GM23248 (cell line): ENCODE results near the gene MRPL48. TPM values are rescaled to one million over a fixed set of nuclear protein-coding genes. Genes with fewer than 3 reads are reported as not detected.

ENCODE experiments used
- DNase-seq: peaks from one replicate; pipeline ENCODE4 v3.0.0-alpha.2; 2015
- H2AFZ ChIP-seq: fragments of 200-600 bp; sonication (generic); 2 replicates; pipeline ENCODE4 v1.6.1; 2016; ENCODE audit warnings: antibody characterized with exemption
- H3F3A ChIP-seq: fragments of 200-600 bp; sonication (generic); 2 replicates; pipeline ENCODE4 v1.6.1; 2016; ENCODE audit warnings: mild to moderate bottlenecking, antibody characterized with exemption, mixed run types; ENCODE audit not compliant: insufficient read depth
- H3K27ac ChIP-seq: fragments of 200-600 bp; sonication (generic); 2 replicates; pipeline ENCODE4 v1.5.1; 2016; ENCODE audit warnings: mild to moderate bottlenecking
- H3K27me3 ChIP-seq: fragments of 200-600 bp; sonication (generic); replicated peaks from 2 replicates; pipeline ENCODE4 v1.6.1; 2016; ENCODE audit warnings: mild to moderate bottlenecking; ENCODE audit not compliant: insufficient read depth
- H3K36me3 ChIP-seq: fragments of 200-600 bp; sonication (generic); 2 replicates; pipeline ENCODE4 v1.6.1; 2016; ENCODE audit warnings: low read depth, mild to moderate bottlenecking
- H3K4me1 ChIP-seq: fragments of 200-600 bp; sonication (generic); 2 replicates; pipeline ENCODE4 v1.6.1; 2016; ENCODE audit warnings: mild to moderate bottlenecking; ENCODE audit not compliant: insufficient read depth
- H3K4me2 ChIP-seq: fragments of 200-600 bp; sonication (generic); one replicate; pipeline ENCODE4 v1.6.1; 2016; ENCODE audit warnings: mild to moderate bottlenecking; ENCODE audit not compliant: unreplicated experiment
- H3K4me3 ChIP-seq: fragments of 200-600 bp; sonication (generic); 2 replicates; pipeline ENCODE4 v1.5.1; 2016; ENCODE audit warnings: mild to moderate bottlenecking
- H3K79me2 ChIP-seq: fragments of 200-600 bp; sonication (generic); 2 replicates; pipeline ENCODE4 v1.6.1; 2016; ENCODE audit warnings: mild to moderate bottlenecking; ENCODE audit not compliant: insufficient read depth
- H3K9ac ChIP-seq: fragments of 200-600 bp; sonication (generic); 2 replicates; pipeline ENCODE4 v1.6.1; 2016; ENCODE audit warnings: mild to moderate bottlenecking
- H3K9me2 ChIP-seq: fragments of 200-600 bp; sonication (generic); 2 replicates; pipeline ENCODE4 v1.6.1; 2016; ENCODE audit warnings: mixed run types, mild to moderate bottlenecking, moderate library complexity; ENCODE audit not compliant: insufficient read depth
- H3K9me3 ChIP-seq: fragments of 200-600 bp; sonication (generic); one replicate; pipeline ENCODE4 v1.6.1; 2017; ENCODE audit warnings: low read depth
- H4K20me1 ChIP-seq: fragments of 200-600 bp; sonication (generic); 2 replicates; pipeline ENCODE4 v1.6.0; 2016; ENCODE audit not compliant: insufficient read depth
- EZH2 ChIP-seq: fragments of 200-600 bp; sonication (generic); IDR thresholded peaks from 2 replicates; pipeline ENCODE4 v1.6.1; 2018; ENCODE audit warnings: antibody characterized with exemption, mild to moderate bottlenecking; ENCODE audit not compliant: insufficient read depth, poor library complexity, severe bottlenecking
- EZH2phosphoT487 ChIP-seq: fragments of 200-600 bp; sonication (generic); IDR thresholded peaks from 2 replicates; pipeline ENCODE4 v1.6.1; 2018; ENCODE audit warnings: antibody characterized with exemption, moderate library complexity, mild to moderate bottlenecking, low read depth; ENCODE audit not compliant: insufficient read depth
- WGBS, 2 experiments: methylation state at CpG; one replicate each; pipeline ENCODE4 v1.1.6; 2015 to 2017; ENCODE audit warnings: low lambda C conversion rate in 2 of 2, low coverage in 1 of 2; ENCODE audit errors: missing lambda C conversion rate in 2 of 2; 5-methylcytosine and 5-hydroxymethylcytosine counted together
- in situ Hi-C: fragments of 300-500 bp; cut with MboI; formaldehyde crosslinking; loops from 2 replicates; pipeline ENCODE4 v1.15.0; 2020
- polyA plus RNA-seq: library from polyadenylated mRNA; unstranded; fragments of >200 nt; fragmentation: Nextera tagmentation; extraction: Ambion mirVana; gene quantifications from 2 replicates; pipeline ENCODE4 v1.2.1, GENCODE V29; 2016
- total RNA-seq: library from RNA; depleted of rRNA; stranded (reverse); fragments of >200 nt; shearing (Covaris generic); gene quantifications from 2 replicates; pipeline ENCODE4 v1.2.3, GENCODE V29; 2014

Gene MRPL48
- total and polyA plus RNA-seq, 2 experiments from 2014 or later, result 21.4 to 40.1 TPM

GRCh38 chr11:73851046-73851764 is 63.5 kb downstream of the MRPL48 start:
- Histone ChIP-seq H3K4me1 (no peaks in the 10 kb centered on the region; the same call in 1 of the 2 replicates), H3K36me3 (no peaks in the 10 kb centered on the region), H3F3A (no peaks in the 10 kb centered on the region), H3K9me3 (no peaks in the 10 kb centered on the region), H3K27me3 (no peaks in the 10 kb centered on the region), H4K20me1 (no peaks in the 10 kb centered on the region), H3K4me2 (no peak overlapping the region), H3K79me2 (no peaks in the 10 kb centered on the region), H3K9ac (no peak overlapping the region), H3K27ac (no peak overlapping the region), H2AFZ (no peak overlapping the region), H3K4me3 (no peak overlapping the region), H3K9me2 (no peaks in the 10 kb centered on the region)
- DNase-seq, result no peak
- WGBS, 2 experiments, result 96 to 97% methylated on average over 3 of the region's 3 CpGs
- TF ChIP-seq EZH2, result no peak
- TF ChIP-seq EZH2phosphoT487, result no peak
- in situ Hi-C loops, result no loop called here

- 76 to 78% methylated on average over 3 of the region's 3 CpGs for WGBS, 2 experiments
- Histone ChIP-seq H3K4me1 (no peaks in the 10 kb centered on the region; the same call in 1 of the 2 replicates), H3K27me3 (no peaks in the 10 kb centered on the region), H3K27ac (no peak overlapping the region), H2AFZ (no peak overlapping the region), H3K36me3 (no peaks in the 10 kb centered on the region), H3F3A (no peaks in the 10 kb centered on the region), H3K9me2 (no peaks in the 10 kb centered on the region), H3K9me3 (no peaks in the 10 kb centered on the region), H3K4me2 (no peak overlapping the region), H3K79me2 (no peaks in the 10 kb centered on the region), H3K4me3 (no peak overlapping the region), H3K9ac (no peak overlapping the region), H4K20me1 (no peaks in the 10 kb centered on the region)
- in situ Hi-C loops, result no loop called here
- TF ChIP-seq EZH2, result no peak
- no peak for TF ChIP-seq EZH2phosphoT487
- DNase-seq, result no peak
Measured at GRCh38 chr11:73852049-73852448, 64.4 kb downstream of the MRPL48 start.

- Histone ChIP-seq H3K9me3 (no peaks in the 10 kb centered on the region), H3K9ac (no peak overlapping the region), H3K4me2 (no peak overlapping the region), H3F3A (no peaks in the 10 kb centered on the region), H3K36me3 (no peaks in the 10 kb centered on the region), H2AFZ (no peak overlapping the region), H3K4me3 (no peak overlapping the region), H3K79me2 (no peaks in the 10 kb centered on the region), H3K27ac (no peak overlapping the region; the same call in 1 of the 2 replicates), H3K27me3 (no peaks in the 10 kb centered on the region), H3K4me1 (no peaks in the 10 kb centered on the region; the same call in 1 of the 2 replicates), H4K20me1 (no peaks in the 10 kb centered on the region), H3K9me2 (no peaks in the 10 kb centered on the region)
- WGBS, 2 experiments, result 21 to 24% methylated on average over 1 of the region's 1 CpG
- peak; percentile 73 for DNase-seq
- no peak for TF ChIP-seq EZH2
- no peak for TF ChIP-seq EZH2phosphoT487
- in situ Hi-C loops, result no loop called here
Measured at GRCh38 chr11:73854680-73855079, 67.0 kb downstream of the MRPL48 start.

GRCh38 chr11:73856031-73856567 is 68.4 kb downstream of the MRPL48 start:
- Histone ChIP-seq H3K79me2 (no peaks in the 10 kb centered on the region), H3K4me2 (no peak overlapping the region), H4K20me1 (no peaks in the 10 kb centered on the region), H3F3A (no peaks in the 10 kb centered on the region), H3K27ac (no peak overlapping the region), H3K9ac (no peak overlapping the region), H3K4me1 (no peaks in the 10 kb centered on the region; the same call in 1 of the 2 replicates), H3K36me3 (no peaks in the 10 kb centered on the region), H2AFZ (no peak overlapping the region), H3K9me2 (no peaks in the 10 kb centered on the region), H3K9me3 (no peaks in the 10 kb centered on the region), H3K4me3 (no peak overlapping the region), H3K27me3 (no peaks in the 10 kb centered on the region)
- no peak for DNase-seq
- TF ChIP-seq EZH2phosphoT487 (no peak), EZH2 (no peak)
- in situ Hi-C loops, result no loop called here
- 96% methylated on average over 1 of the region's 1 CpG for WGBS, 2 experiments
